Measurements from ENCODE around the gene CNTNAP2.

The CNTNAP2 gene

DNA sequence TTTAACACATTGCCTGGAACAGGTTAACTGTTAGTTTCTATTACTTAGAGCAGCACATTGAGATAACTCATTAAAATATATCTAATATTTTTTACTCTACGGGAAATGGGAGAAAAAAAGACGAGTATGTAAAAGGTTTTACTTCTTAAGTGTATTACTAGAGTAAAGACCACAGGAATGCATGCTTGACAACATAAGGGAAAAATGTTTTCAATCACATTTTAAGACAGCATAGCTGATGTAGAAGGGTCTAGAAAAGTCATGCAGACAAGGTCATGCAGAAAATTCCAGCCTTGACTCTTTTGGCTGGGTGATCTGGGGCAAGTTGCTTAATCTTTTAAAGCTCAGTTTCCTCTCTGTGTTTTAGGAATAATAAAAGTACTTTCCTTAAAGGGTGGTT lies 806.2 kb downstream of the CNTNAP2 start:
- no peak for DNase-seq

DNA sequence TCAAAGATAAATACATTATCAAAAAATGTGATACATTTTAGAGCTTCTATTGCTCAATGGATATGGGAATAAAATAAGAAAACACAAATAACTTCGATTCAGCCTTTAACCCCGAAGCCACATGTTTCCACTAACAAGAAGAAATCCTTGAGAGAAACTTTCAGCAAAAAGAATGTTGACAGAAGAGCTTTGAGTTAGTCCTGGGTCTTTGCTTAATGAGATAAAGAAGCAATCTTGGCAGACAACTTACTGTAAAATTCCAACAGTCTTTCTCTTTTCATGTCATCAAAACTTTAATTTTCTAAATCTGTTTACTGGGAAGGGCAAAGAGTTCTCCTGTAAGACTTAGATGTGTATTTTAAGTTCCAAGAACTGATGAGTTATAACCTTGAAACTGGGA lies 810.2 kb downstream of the CNTNAP2 start:
- no peak for DNase-seq

GRCh38 chr7:146937836-146938235 lies 821.2 kb downstream of the CNTNAP2 start:
- DNase-seq = no peak

DNA sequence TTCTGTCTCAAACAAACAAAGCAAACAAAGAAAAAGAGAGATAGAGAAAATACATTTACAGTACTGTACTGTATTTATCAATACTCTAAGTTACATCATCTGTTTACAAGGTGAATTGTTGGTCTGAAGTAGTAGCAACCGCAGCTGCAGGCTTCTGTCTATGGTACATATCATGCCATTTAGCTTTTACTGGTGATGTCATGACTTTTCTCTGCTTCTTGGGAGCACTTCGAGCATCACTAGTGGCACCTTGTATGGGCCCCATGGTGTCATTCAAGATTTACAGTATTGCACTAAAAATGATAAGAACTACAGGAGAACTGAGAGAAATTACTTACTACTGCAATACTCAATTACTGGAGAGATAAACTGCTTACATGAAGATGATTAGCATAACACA lies 826.9 kb downstream of the CNTNAP2 start:
- no peak for DNase-seq

GRCh38 chr7:146948703-146949102 lies 832.1 kb downstream of the CNTNAP2 start:
- no peak for DNase-seq

- DNase-seq = peak; percentile 71
Observed at GRCh38 chr7:146956321-146956720, 839.7 kb downstream of the CNTNAP2 start.

- peak; percentile 77 for DNase-seq
Observed at GRCh38 chr7:146956853-146957252, 840.3 kb downstream of the CNTNAP2 start.

DNA sequence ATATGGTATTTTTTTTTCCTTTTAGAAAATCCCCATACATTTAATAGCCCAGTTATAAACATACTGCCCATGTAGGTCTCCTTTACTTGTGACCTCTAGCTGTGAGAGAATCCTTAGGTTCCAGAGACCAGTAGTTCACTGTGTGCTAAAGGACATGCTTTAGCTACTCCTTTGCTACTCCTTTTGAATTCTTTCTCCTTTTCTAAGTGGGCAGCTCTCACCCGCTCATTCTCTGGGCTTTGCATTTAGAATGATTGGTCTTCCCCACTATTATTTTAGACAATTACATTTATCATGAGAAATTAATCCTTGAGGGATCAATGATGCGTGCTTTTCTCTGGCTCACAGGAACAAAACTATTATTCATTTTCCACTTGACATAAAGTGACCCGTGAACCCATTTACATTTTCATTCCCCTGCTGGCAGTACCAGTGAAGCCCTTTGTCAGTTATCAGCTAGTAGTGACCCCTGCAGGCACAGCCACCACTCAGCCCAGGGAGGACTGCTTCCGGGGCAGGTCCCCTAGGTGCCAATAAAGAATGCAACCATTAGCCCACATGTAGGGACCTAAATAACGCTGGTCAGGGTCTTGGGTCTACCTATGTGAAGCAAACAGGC lies 844.3 kb downstream of the CNTNAP2 start:
- peak; percentile 5 for DNase-seq

DNA sequence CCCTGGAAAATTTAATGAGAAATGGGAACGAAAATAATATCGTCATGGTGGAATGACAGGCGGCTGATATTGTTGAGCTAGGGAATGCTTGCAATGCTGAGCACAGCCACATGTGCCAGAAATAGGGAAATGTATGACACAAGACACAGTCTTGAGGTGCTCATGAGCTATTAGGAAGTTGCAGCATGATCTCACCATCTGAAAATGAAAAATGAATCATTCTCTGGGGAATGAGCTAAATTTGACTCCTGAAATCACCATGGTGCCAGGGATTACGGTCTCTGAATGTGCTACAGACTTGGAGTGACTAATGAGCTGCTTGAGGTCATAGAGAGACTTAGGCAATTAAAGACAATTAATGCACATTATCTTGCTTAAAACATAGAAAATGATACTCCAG lies 845.0 kb downstream of the CNTNAP2 start:
- no peak for DNase-seq

- DNase-seq = no peak
Observed at GRCh38 chr7:146966274-146966673, 849.7 kb downstream of the CNTNAP2 start.

DNA sequence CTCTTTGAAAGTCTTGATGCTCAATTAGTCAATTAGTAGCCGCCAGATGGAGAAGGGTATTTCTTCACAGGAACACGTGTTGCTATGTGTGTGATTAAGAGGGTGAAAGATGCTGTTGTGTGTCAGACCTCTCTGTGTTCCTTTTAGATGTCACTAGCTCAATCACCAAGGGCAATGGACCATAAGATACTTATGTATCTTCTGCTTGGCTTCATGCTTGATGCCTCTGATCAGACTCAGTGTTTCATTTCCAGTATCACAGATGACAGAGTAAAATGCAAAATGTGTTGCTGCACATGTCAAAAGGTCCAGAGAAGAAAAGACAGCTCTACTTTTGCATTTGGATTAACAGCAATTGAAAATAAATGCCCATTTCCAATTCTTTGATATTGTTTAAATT lies 865.9 kb downstream of the CNTNAP2 start:
- DNase-seq = no peak

DNA sequence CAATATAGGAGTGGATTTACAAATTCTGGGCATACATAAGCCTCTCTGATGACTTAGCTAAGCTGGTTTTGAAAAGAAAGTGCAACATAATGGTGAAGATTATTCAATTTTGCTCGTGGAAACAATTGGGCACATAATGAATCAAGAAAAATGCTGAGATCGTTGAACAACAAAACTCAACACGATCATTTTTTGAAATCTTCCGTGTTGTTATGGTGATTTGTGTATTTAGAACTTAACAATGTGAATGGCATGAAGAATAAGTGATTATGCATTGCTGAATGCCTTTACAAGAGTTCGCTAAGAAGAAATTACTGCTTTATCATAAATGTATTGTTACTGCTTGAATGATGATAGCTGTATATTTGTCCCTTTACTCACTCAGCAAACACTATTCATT lies 875.0 kb downstream of the CNTNAP2 start:
- no peak for DNase-seq

GRCh38 chr7:146993764-146994163 lies 877.2 kb downstream of the CNTNAP2 start:
- DNase-seq = no peak

DNA sequence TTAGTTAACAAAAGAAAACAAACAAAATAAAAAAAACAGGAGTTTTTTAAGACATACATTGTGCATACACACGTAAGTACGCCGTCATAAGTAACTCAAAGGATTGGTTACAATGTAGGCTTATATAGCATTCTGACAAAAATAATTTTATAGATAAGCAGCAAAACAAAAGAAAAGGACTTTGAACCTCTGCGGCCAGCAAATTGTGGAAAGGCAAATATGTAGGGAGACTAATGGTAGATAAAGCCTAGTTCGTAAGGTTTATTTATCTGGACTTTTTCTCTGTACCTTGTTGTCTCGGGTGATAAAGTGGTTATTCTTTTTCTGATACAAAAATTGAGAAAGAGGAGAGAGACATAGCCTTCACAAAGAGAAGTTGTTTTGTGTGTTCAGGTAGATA lies 891.9 kb downstream of the CNTNAP2 start:
- DNase-seq = no peak

DNA sequence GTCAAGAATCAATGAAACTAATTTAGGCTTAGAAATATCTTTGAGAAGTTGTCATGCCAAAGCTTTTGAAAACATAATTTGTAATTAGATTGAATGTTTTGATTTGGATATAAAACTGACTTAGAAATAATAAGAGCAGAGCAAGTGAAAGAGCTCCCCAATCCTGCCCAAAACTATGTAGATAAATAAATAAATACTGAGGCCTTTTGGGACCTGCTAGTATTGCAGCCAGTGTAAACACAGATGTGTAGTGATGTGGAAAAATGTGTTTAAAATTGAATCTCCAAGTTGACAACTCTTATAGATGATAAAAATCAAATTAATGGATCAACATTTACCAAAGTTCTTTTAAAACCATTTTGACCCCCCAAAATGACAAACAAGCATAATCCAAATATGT lies 896.1 kb downstream of the CNTNAP2 start:
- DNase-seq = no peak

GRCh38 chr7:147013825-147014224 lies 897.2 kb downstream of the CNTNAP2 start:
- DNase-seq = peak; percentile 24

GRCh38 chr7:147014286-147014955 lies 897.8 kb downstream of the CNTNAP2 start:
- peak; percentile 62 for DNase-seq

GRCh38 chr7:147015999-147016398 lies 899.4 kb downstream of the CNTNAP2 start:
- DNase-seq = no peak

- no peak for DNase-seq
Observed at GRCh38 chr7:147022056-147022455, 905.5 kb downstream of the CNTNAP2 start.

DNA sequence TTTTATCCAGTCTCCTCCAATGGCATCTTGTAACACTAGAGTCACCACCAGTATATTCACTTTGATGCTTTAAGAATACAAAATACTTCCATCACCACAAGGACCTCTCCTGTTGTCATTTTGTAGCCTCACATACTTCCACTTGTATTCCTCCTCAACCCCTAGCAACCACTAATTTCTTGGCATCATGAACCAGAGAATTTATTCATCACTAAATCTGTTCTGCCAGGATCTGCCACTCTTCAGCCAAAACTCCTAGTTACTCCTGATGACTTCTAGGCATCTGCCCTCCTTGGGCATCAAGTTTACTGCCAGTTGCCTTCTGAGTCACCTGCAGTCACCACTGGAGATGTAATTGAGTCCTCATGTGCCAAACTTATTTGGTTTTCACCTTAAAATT lies 906.8 kb downstream of the CNTNAP2 start:
- no peak for DNase-seq

DNA sequence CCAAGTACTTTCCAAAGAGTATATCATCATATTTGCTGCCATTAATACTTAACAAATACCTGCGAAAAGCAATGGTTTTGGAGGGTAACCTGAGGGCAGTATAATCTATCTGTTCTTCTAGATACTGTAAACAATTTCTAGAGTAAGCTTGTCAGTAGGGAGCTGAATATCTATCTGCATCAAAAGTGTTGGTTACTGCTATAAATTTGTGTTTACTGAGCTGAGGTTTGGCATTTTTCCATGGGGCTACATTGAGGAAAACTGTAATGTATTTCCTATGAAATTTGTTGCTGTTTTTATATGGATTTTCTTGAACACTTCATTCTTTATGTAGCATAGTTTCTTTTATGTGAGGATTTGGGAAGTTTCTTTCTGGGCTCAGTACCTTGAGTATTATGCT lies 913.4 kb downstream of the CNTNAP2 start:
- DNase-seq = peak; percentile 19

DNA sequence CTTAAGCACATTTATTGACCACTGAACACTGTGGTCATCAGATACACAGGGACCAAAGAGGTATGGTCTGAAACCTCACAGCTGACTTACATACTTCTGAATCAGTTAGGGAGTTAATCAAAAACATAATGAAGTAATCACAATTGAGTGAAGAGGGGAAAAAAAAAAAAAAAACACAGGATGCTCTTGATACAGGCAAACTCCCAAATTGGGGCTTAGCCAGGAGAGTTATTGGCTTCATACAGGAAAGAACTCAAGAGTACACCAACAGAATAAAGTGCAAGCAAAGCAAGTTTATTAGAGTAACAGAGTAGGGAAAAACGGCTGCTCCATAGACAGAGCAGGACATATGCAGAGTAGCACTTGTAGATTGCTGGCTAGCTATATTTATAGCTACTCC lies 917.0 kb downstream of the CNTNAP2 start:
- no peak for DNase-seq

DNA sequence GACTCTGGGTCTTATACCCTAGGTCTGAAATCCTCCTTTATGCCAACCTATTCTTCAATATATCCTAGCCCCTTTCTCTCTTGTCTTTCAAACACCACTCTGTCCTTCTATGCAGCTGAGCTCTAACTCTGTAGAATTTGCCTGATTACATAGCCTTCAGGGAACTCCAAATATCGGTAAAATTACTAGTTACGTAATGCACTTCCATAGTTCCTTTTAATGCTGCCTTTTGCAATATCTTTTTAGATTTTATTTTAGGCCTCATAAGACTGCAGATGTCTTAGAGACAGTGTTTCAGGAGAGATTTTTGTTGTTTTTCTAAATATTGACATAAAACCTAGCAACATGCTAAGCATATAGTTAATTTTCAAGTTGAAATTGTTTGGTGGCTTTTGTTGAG lies 924.8 kb downstream of the CNTNAP2 start:
- no peak for DNase-seq

DNA sequence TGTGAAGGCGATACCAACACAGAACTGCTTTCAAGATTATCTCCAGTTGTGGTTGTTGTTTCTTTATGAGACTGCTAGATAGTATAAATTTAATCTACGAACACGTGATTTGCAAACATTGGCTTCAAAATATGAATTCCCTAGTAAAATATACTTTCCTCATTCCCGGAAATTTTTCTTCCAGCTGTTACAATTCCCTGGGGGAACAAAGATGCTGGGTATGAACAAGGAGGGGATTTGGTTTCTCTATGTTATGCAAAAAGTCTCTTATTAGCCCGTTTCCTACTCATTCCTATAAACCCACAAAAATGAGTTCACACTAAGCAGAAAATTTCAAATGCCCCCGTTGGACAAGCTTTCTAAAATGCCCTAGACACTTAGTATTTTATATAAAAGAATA lies 928.3 kb downstream of the CNTNAP2 start:
- no peak for DNase-seq

- no peak for DNase-seq
Observed at GRCh38 chr7:147047696-147048095, 931.1 kb downstream of the CNTNAP2 start.
